Fibroblast of lung (primary cell): ENCODE measurements around the gene CAB39L.

Source experiments
- EZH2 ChIP-seq: IDR thresholded peaks from 2 replicates; pipeline ENCODE4 v1.5.1; 2012; ENCODE audit warnings: low read length, control low read depth, mild to moderate bottlenecking; ENCODE audit errors: missing control alignments
- TF ChIP-seq, protein P1 (sequence below), 2 donors: IDR thresholded peaks in 1 of 2; conservative IDR thresholded peaks in 1 of 2; 1 replicate in 1 of 2; 2 replicates in 1 of 2; pipeline ENCODE4 v1.5.1; 2011 to 2012; ENCODE audit warnings: low read length in 2 of 2, control low read depth in 1 of 2, inconsistent platforms in 1 of 2, low read depth in 1 of 2, mild to moderate bottlenecking in 1 of 2

GRCh38 chr13:49370371-49370770, 73.5 kb downstream of the CAB39L start:
- TF ChIP-seq, protein P1, sequence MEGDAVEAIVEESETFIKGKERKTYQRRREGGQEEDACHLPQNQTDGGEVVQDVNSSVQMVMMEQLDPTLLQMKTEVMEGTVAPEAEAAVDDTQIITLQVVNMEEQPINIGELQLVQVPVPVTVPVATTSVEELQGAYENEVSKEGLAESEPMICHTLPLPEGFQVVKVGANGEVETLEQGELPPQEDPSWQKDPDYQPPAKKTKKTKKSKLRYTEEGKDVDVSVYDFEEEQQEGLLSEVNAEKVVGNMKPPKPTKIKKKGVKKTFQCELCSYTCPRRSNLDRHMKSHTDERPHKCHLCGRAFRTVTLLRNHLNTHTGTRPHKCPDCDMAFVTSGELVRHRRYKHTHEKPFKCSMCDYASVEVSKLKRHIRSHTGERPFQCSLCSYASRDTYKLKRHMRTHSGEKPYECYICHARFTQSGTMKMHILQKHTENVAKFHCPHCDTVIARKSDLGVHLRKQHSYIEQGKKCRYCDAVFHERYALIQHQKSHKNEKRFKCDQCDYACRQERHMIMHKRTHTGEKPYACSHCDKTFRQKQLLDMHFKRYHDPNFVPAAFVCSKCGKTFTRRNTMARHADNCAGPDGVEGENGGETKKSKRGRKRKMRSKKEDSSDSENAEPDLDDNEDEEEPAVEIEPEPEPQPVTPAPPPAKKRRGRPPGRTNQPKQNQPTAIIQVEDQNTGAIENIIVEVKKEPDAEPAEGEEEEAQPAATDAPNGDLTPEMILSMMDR (conservative IDR thresholded peaks at IDR 0.05 in 1 of 2, IDR thresholded peaks at IDR 0.05 in 1 of 2; ENCODE audit: low read depth in 1 of 2, low read length in 2 of 2), result no peak
- no peak for TF ChIP-seq EZH2
